ENCODE measurements around the gene ZBTB18.
"Not testable (repeated sequence)": the region's sequence is repeated elsewhere in the genome, so short reads cannot be mapped to it uniquely, and the experiment has no call there.

The ZBTB18 gene

DNA sequence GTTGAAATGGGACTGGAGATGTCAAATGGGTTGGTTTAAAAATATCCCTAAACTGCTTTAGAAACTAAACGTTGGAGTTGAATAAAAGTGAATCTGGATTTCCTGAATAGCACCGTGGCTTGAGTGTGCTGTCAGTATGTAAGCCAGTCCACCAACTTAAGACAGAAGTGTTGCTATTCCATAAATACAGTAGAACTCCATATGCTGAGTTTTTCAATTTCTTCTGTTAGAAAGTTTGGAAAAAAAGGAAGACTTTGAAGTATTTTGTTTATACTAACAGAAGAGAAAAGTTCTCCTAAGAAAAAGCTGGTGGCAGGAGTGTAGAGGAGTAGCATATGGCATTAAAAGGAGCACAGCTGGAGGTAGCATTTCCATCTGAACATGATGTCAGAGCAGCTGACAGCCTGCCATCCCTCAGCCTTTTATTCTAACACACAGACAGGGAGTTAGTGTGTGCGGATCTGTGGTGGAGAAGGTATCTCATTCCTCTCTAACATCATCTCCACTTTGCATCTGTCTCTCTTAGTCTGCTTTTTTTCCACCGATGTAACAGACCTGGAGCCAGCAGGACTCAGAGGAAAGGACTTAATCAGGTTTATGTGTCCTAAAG, at the start of gene ZBTB18:
ZBTB18 (plus strand) TSS at position 449 of the 610 bp plus-strand sequence; CDS start at position 598, 149 bp downstream.
- DNase-seq: peak in 26 of 56 donors; percentile 16 to 75 (median 43)

DNA sequence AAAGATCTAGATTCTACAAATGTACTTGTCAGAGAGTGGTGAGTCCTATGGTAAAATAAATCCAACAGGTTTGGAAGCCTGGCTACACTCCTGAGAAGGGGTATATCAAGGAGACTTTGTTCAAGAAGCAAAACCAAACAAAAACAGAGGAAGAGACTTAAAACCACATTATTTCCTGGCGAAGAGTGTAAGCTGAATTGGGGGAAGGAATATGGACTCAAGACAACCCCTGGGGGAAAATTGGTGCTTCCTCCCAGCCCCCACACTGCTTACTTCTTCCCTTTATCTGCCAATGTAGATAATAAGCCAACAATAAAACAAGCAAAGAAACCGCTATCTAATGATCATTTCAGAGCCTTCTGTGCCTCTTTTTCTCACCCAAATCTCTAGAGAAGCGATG, 48.4 kb upstream of the ZBTB18 start:
- DNase-seq: no peak

DNA sequence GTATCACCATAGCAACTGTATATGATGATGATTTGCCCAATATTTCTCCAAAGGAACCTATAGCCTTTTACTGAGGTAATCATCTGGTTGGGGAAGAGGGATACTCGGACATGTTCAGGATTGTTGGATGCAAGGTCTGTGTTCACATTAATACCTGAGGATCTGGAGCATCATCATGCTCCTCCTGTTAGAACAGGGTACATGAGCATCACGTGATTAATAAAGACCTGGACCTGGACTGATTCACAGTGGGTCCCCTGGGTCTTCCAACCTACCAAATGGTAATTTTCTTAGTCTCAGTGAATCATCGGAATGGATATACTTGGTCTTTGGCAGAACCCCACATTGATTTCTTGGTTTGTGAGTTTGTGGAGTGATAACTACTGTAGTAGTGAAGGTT, 45.6 kb upstream of the ZBTB18 start:
- no peak for DNase-seq

GRCh38 chr1:244006381-244006901, 44.6 kb upstream of the ZBTB18 start:
- no peak for DNase-seq

GRCh38 chr1:244006961-244007360, 44.1 kb upstream of the ZBTB18 start:
- no peak for DNase-seq

- DNase-seq: no peak
Measured at GRCh38 chr1:244010191-244010590, 40.9 kb upstream of the ZBTB18 start.

DNA sequence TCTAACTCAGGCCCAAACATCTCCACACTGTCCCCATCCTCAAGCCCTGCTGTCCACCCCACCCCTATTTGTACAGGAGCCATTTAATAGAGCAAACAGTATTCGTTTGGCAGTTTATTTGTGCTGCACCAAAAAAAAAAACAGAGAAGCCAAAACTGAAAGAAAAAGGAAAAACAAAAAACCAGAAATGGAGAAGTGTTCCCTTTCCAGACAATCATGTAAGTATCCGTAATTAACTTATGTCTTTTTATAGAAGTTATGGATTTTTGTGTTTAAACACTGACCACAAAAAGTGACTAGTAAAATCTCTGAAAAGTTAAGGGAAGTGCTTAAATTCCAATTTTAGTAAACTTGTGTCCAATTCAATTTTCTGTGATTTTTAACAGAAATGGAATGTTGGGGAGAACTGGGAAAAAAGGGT, 40.4 kb upstream of the ZBTB18 start:
- no peak for DNase-seq

DNA sequence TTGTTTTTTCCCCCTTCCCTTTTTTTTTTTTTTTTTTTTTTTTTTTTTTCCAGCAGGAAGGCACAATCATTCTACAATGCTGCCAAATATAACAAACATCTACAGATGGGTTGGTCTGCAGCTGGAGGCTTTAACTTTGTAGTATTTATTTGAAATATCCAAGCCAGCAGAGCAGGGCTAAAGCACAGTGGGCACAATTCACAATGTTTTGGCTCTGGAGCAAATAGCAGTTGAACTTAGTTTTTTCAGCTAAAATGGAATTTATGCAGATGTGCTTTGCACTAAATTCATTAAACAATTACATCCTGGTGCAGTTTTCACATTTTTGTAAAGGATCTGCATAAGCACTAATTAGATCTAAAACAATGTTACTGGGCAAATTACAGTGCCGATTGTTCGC, 39.8 kb upstream of the ZBTB18 start:
- peak in 2 of 56 donors; percentile 5 to 11 for DNase-seq

GRCh38 chr1:244011786-244012185, 39.3 kb upstream of the ZBTB18 start:
- DNase-seq: peak in 2 of 56 donors; percentile 1 to 2

GRCh38 chr1:244012202-244012601, 38.9 kb upstream of the ZBTB18 start:
- DNase-seq: peak in 5 of 56 donors; percentile 2 to 57 (median 5)

DNA sequence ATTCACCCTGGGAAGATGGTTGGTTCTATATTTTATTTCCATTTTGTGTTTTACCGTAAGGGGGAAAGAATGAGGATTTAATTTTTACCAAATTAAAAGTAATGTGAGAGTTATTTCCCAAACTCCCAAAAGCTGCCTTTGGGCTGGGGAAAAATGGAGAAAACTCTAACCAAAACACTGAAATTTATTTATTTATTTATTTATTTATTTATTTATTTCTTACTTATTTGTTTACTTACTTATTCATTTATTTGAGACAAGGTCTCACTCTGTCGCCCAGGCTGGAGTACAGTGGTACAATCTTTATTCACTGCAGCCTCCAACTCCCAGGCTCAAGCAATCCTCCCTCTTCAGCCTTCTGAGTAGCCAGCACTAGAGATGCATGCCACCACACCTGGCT, 38.0 kb upstream of the ZBTB18 start:
- no peak for DNase-seq

DNA sequence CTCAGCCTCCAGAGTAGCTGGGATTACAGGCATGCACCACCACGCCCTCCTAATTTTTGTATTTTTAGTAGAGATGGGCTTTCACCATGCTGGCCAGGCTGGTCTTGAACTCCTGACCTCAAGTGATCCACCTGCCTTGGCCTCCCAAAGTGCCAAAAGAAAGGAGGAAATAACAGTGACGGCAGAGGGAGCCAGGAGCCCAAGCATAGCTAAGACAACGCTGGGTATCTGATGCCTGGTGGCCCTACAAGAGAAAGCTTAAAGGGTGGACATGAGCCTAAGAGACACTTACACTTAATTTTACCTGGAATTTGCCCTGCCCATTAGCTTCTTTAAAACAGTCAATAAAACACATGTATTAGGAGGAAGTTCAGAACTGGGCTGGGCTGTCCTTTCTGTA, 36.2 kb upstream of the ZBTB18 start:
- not testable (repeated sequence) for DNase-seq

- no peak for DNase-seq
Measured at GRCh38 chr1:244019982-244020485, 31.0 kb upstream of the ZBTB18 start.

DNA sequence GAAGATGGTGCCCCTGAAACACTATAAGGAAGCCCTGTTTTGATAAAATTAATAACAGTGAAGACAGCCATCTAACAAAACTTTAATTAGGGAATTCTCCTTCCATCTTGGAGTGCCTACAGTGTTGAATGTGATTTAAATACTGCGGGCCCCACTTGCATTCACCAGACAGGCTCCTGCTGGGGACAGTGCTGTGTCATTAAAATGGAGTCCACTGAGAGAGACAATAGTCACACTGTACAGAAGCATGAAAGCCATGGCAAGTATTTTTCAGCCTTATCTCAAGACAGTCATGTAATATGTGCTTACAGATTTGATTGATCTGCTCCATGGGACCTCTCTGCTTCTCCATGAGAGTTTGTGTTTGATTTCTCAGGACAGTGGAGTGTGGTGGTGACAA, 29.7 kb upstream of the ZBTB18 start:
- no peak for DNase-seq

DNA sequence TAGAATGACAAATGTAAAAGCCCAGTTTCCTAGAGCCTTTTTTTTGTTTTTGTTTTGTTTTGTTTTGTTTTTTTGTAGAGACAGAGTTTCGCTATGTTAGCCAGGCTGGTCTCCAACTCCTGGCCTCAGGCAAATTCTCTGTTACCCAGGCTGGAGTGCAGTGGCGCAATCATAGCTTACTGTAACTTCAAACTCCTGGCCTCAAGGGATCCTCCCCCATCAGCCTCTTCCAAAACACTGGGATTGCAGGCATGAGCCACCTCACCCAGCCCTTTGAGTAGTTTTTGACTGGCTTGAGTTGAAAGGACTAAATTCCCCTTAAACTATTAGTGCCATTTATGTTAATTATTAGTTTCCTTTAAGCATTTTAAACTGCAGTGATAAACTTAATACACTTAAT, 28.8 kb upstream of the ZBTB18 start:
- no peak for DNase-seq

DNA sequence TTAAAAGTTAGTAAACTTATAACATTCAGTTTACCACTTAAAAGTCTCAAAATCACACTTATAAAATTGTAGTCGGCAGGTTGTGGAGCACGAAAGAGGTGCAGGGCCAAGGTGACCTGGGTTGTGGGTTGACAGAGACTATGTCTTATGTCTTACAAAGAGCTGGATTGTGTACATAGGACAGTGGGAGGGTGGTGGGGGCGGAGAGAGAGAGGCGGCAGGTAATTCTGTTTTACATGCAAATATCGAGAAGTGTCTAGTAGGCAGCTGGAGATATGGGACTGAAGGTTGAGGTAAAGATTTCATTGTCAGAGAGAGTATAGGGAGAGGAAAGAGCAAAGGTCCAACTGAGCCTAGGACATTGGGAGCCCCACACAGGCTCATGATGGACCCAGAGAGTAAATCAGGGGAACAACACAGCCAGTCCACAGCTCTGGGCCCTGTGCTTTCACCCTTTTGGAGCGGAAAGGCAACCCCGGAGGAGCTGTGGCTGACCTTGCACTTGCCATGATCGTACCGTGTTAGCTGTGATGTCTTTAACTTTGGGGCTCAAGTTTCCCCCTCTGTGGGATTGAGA, 28.1 kb upstream of the ZBTB18 start:
- DNase-seq: no peak

DNA sequence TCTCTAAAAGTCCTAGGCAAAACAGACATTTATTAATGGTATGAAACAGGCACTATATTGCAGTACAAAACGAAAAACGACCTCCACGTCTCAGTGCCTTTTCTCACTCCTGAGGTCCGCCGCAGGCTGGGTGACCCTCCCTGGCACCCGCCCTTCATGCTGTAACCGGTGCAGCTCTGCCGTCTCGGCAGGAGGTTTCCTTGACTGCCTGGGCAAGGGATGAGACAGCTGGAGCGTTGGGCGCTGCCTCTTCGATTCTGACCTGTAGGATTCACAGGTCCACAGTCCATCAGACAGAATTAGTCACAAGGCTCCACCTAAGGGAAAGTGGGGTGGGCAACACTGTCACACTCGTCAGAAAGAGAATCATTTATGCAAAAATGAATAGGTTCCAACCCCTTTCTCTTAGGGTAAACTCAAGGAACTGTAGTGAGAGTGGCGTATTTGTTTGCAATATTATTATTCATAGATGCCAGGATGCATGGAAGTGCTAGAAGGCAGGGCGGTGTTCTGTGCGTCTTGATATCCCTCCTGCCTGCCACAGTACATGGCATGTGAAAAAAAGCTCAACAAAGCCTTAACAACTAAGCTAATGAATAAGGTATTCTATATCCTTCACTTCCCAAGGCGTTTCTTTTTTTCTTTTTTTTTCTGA, 23.5 kb upstream of the ZBTB18 start:
- DNase-seq: no peak

DNA sequence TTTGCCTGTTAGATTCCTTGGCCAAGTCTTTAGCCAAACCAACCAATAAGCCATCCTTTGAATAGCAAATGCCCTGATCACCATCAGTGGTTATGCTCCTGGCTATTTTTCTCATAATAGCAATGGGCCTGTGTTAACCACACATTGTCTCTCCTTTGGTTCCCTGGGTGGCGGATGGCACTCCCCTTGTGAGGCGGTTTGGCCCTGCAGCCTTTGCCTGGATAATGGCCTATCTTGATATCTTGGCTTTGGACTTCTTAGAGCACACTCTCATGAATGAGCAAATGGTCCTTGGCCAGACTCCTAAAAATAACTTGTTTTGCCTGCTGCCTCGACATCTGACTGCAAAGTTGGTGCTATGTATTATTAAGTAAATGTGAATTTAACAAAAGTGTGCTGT, 22.4 kb upstream of the ZBTB18 start:
- no peak for DNase-seq

DNA sequence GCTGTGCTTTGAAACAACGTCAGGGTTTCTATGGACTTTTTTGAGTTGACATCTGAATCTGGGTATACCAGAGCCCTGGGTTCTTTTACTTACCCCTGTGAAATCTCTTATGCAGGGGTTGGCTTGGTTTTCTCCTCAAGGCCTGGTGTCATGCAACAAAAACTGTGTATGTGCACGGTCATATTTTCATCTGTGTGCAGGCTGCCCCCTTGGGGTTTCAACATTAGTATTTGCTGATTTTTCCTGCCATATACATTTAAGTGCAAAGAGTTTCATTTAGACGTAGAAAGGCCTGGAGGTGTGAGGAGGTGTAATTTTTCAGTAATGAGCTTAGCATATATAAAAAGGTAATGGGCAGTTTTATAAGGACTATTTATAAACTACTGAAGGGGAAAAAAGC, 22.0 kb upstream of the ZBTB18 start:
- peak in 2 of 56 donors; percentile 8 to 14 for DNase-seq

- DNase-seq: no peak
Measured at GRCh38 chr1:244030481-244031040, 20.5 kb upstream of the ZBTB18 start.

DNA sequence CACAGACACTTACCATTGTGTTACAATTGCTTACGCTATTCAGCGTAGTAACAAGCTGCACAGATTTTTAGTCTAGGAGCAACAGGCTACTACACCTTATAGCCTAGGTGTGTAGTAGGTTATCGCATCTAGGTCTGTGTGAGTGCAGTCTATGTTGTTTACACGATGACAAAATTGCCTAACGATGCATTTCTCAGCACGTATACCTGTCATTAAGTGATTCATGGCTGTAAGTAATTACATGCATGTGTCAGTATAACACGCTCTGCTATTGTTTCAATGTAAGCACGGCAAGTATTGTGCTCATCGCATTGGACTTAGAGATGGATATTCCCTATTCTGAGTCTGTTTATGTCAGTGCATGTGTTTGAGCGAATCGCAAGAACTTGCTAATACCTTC, 15.7 kb upstream of the ZBTB18 start:
- DNase-seq: no peak

DNA sequence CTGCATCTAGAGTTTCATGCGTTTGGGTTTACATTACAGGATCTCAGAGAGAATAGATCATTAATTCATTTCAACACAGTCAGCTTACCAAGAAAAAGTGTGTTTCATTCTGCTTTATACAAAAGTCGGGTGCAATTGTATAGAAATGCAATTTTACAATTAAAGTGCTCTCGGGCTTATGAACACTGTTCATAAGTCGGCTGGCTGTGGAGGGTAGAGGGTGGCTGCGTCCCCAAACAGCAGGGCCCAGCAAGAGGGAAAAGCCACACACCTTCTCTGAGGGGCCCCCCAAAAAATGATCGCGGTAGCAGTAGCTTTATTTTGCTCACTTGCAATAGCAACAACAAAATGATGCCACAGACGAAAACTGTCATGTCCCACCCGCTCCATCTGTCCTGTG, 13.8 kb upstream of the ZBTB18 start:
- DNase-seq: peak in 1 of 56 donors; percentile 10

Measured in amygdala (tissue), 56 donors.